Thoracic aorta (tissue), 2 donors: Measurements from ENCODE around the gene IGF2BP1. TPM values are rescaled to one million over a fixed set of nuclear protein-coding genes. Genes with fewer than 3 reads are reported as not detected.
"Not testable (repeated sequence)": the region's sequence is repeated elsewhere in the genome, so short reads cannot be mapped to it uniquely, and the experiment has no call there.

Experiments
- ATAC-seq: fragments of 150-250 bp; one replicate; pipeline ENCODE4 v1.8.0; 2017; ENCODE audit warnings: low read depth; ENCODE audit not compliant: insufficient number of reproducible peaks, low FRiP score
- DNase-seq: peaks from one replicate; pipeline ENCODE4 v3.0.0-alpha.2; 2020; ENCODE audit warnings: low spot score
- H3K27ac ChIP-seq, 2 donors: fragments of 200-600 bp; sonication (generic); 1 replicate in 1 of 2; 2 replicates in 1 of 2; pipeline ENCODE4 v1.5.1; 2016; ENCODE audit warnings: mild to moderate bottlenecking in 2 of 2, moderate library complexity in 2 of 2
- H3K27me3 ChIP-seq: fragments of 200-600 bp; sonication (generic); replicated peaks from 2 replicates; pipeline ENCODE4 v1.6.0; 2016; ENCODE audit warnings: mild to moderate bottlenecking; ENCODE audit not compliant: insufficient read depth
- H3K36me3 ChIP-seq: fragments of 200-600 bp; sonication (generic); one replicate; pipeline ENCODE4 v1.5.1; 2016
- H3K4me1 ChIP-seq, 2 donors: fragments of 200-600 bp; sonication (generic); 1 replicate in 1 of 2; 2 replicates in 1 of 2; pipeline versions ENCODE4 v1.5.1 to v1.6.0; 2016; ENCODE audit warnings: low read depth in 2 of 2, mild to moderate bottlenecking in 1 of 2; ENCODE audit not compliant: control insufficient read depth in 1 of 2
- H3K4me3 ChIP-seq: fragments of 200-600 bp; sonication (generic); 2 replicates; pipeline ENCODE4 v1.5.1; 2016; ENCODE audit warnings: mild to moderate bottlenecking
- H3K9me3 ChIP-seq: fragments of 200-600 bp; sonication (generic); 2 replicates; pipeline ENCODE4 v1.5.1; 2016
- total RNA-seq, 2 donors: library from RNA; depleted of rRNA; stranded (reverse); fragments of >200 nt; gene quantifications; one replicate each; pipeline versions ENCODE4 v1.1.0 to v1.2.3, GENCODE V29; 2016
- TF ChIP-seq, protein P1 (sequence below): fragments of 200-600 bp; sonication (generic); IDR thresholded peaks from one replicate; pipeline ENCODE4 v1.5.1; 2019; ENCODE audit warnings: antibody characterized with exemption

The IGF2BP1 gene
- total RNA-seq, 2 donors from 2014 or later, result 0.07 TPM; not detected in 1

DNA sequence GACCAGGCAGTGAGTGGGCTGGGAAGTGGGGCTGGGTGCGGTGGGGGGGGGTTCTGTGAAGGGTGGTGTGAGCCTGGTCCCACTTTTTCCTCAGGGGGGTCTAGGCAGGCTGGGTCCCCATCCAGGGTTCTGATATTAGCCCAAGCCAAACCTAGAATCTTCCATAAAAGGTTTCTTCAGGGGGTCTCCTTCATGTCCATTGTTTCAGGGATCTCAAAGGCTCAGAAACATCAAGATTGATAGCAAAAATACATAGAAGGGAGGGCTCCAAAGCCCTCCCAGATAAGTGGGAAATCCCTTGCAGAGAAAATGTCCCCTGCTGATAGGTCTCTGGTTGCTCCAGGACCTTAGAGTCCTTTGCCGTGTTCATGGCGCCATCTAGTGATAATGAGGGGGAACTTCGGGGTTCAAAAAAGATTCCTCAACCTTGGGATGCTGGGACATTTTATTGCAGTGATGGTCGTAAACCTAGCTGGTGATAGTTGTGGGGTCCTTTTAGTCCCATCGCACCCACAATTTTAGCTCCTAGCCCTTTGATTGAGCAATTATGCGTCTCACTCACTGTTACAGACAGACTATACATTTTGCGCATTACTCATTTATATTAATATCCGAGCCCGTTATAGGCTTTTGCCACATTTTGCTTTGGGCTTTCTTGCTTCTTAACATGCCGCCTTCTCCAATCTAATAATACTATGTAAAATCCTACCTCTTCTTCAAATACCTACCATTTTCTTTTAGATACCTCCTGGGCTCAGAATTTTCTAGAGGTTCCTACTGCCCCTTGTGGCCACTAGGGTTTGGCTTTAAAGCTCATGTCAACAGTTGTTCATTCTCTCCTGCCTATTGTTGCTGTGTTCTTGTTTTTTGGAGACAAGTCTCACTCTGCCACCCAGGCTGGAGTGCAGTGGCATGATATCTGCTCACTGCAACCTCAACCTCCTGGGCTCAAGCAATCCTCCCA lies 35.1 kb downstream of the IGF2BP1 start:
- TF ChIP-seq, protein P1, sequence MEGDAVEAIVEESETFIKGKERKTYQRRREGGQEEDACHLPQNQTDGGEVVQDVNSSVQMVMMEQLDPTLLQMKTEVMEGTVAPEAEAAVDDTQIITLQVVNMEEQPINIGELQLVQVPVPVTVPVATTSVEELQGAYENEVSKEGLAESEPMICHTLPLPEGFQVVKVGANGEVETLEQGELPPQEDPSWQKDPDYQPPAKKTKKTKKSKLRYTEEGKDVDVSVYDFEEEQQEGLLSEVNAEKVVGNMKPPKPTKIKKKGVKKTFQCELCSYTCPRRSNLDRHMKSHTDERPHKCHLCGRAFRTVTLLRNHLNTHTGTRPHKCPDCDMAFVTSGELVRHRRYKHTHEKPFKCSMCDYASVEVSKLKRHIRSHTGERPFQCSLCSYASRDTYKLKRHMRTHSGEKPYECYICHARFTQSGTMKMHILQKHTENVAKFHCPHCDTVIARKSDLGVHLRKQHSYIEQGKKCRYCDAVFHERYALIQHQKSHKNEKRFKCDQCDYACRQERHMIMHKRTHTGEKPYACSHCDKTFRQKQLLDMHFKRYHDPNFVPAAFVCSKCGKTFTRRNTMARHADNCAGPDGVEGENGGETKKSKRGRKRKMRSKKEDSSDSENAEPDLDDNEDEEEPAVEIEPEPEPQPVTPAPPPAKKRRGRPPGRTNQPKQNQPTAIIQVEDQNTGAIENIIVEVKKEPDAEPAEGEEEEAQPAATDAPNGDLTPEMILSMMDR, result peak; percentile 66
- peaks cover 0 to 3% of the 10 kb centered on the region in 2 donors for H3K4me1 ChIP-seq
- DNase-seq, result no peak

DNA sequence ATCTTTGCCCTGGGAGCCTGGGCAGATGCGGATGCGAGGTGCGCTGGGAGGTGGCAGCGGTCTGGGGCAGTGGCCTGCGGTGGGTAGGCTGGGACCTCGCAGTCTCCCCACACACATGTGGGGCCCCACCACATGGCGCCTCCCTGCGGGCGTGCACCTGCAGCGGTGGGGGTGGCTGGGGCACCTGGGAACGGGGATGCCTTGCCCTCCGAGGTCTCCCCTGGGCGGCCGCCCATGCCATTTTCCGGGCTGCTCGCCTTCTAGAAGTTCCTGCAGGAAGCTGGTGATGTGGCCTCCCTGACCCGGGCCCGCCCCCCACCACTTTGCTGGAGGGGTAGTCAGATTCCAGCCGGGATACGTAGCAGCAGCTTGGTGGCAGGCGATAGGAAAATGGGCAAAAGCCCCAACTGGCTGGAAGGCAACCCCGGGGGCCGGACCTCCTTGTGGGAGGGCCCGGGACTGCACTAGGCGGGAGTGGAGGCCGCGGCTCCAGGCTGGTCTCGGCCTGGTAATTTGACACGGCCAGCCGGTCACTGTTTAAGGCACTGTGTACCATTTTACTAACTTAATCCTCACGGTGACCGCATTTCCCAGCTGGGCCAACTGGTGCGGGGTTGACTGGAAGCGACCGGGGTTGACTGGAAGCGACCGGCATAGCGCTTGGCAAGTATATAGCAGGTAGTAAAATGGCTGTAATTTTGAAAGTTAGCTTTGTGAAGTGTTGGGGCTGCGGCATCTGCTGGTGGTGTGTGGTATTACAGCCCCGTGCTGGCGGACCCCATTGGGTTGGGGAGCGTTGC lies 38.5 kb downstream of the IGF2BP1 start:
- peaks cover 0 to 3% of the 10 kb centered on the region in 2 donors for H3K4me1 ChIP-seq
- peak; percentile 59 for ATAC-seq
- DNase-seq, result no peak
- TF ChIP-seq, protein P1, result peak; percentile 84
- H3K4me3 ChIP-seq, result peak overlapping the region; percentile 66
- H3K27ac ChIP-seq, result peak overlapping the region in 1 of 2 donors; percentile 44
- H3K27me3 ChIP-seq, result no peaks in the 10 kb centered on the region
- no peaks in the 10 kb centered on the region for H3K9me3 ChIP-seq
- no peaks in the 10 kb centered on the region for H3K36me3 ChIP-seq

More for the DNA sequence above, 35.1 kb downstream of the IGF2BP1 start:
- Histone ChIP-seq H3K9me3 (no peaks in the 10 kb centered on the region), H3K4me3 (no peak overlapping the region), H3K27me3 (no peaks in the 10 kb centered on the region), H3K36me3 (no peaks in the 10 kb centered on the region), H3K27ac (no peak overlapping the region)
- ATAC-seq, result no peak

DNA sequence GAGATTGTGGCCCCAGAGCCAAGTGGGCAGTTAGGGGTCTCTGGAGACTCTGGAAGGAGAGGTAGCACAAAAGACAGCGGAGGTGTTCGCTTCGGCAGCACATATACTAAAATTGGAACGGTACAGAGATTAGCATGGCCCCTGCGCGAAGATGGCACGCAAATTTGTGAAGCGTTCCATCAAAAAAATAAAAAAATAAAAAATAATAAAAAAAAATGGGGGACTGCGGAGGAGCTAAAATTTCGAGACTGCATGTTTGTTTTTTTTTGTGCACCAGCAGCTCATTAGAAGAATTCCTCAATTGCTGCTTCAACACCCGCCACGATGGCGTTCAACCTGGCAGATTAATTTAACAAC lies 39.1 kb downstream of the IGF2BP1 start:
- ATAC-seq, result no peak
- TF ChIP-seq, protein P1, result no peak
- DNase-seq, result no peak

DNA sequence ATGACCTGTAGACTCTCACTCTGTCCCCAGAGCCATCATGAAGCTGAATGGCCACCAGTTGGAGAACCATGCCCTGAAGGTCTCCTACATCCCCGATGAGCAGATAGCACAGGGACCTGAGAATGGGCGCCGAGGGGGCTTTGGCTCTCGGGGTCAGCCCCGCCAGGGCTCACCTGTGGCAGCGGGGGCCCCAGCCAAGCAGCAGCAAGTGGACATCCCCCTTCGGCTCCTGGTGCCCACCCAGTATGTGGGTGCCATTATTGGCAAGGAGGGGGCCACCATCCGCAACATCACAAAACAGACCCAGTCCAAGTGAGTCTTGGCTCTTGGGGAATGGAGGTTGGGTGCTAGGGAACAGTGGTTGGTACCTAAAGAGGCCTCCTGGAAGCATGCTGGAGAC lies 41.0 kb downstream of the IGF2BP1 start:
- Histone ChIP-seq H3K36me3 (no peaks in the 10 kb centered on the region), H3K4me1 (peaks cover 0 to 3% of the 10 kb centered on the region in 2 donors), H3K27ac (no peak overlapping the region), H3K4me3 (no peak overlapping the region), H3K27me3 (no peaks in the 10 kb centered on the region), H3K9me3 (no peaks in the 10 kb centered on the region)
- no peak for ATAC-seq
- TF ChIP-seq, protein P1, result no peak
- no peak for DNase-seq

More for the DNA sequence above, 39.1 kb downstream of the IGF2BP1 start:
- H3K4me1 ChIP-seq, result peaks cover 0 to 3% of the 10 kb centered on the region in 2 donors
- peak overlapping the region; percentile 66 for H3K4me3 ChIP-seq
- H3K27ac ChIP-seq, result no peak overlapping the region
- H3K36me3 ChIP-seq, result no peaks in the 10 kb centered on the region
- no peaks in the 10 kb centered on the region for H3K9me3 ChIP-seq
- H3K27me3 ChIP-seq, result no peaks in the 10 kb centered on the region

DNA sequence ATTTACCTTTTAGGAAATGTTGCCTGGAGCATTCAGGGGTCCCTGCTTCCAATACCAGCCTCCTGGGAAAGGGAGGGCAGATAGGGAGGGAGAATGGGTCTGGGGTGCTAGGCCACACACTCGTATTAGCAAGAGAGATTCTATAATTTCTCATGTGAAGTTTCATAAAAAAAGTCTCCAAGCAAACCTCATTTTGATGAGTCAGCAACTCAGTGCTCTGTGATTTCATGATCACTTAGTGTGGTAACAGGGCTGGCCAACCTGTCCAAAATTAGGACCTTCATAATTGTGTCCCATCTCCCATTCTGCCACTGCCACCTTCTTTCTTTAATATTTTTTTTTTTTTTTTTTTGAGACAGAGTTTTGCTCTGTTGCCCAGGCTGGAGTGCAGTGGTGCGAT lies 41.4 kb downstream of the IGF2BP1 start:
- no peak overlapping the region for H3K27ac ChIP-seq

DNA sequence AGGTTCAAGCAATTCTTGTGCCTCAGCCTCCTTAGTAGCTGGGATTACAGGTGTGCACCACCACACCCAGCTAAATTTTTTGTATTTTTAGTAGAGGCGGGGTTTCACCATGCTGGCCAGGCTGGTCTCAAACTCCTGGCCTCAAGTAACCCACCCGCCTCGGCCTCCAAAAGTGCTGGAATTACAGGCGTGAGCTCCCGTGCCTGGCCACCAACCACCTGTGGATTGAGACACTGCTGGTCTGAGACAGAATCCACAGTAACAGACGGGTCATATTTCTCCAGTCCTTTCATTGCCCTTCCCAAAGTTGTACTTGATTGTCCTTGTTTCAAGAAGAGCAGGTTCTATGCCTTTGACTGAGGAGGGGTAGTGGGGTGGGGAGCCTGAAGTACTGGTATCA lies 42.3 kb downstream of the IGF2BP1 start:
- H3K36me3 ChIP-seq, H3K27me3 ChIP-seq, H3K4me1 ChIP-seq, ATAC-seq, H3K27ac ChIP-seq, H3K9me3 ChIP-seq, DNase-seq, H3K4me3 ChIP-seq: not testable (repeated sequence)

More for the DNA sequence above, 41.4 kb downstream of the IGF2BP1 start:
- DNase-seq, result no peak
- no peak overlapping the region for H3K4me3 ChIP-seq
- no peaks in the 10 kb centered on the region for H3K9me3 ChIP-seq
- peaks cover 0 to 3% of the 10 kb centered on the region in 2 donors for H3K4me1 ChIP-seq
- TF ChIP-seq, protein P1, result no peak
- H3K27me3 ChIP-seq, result no peaks in the 10 kb centered on the region
- ATAC-seq, result no peak
- no peaks in the 10 kb centered on the region for H3K36me3 ChIP-seq
